Neural progenitor cell (in vitro differentiated cells): Measurements from ENCODE around the gene NTRK1. TPM values are rescaled to one million over a fixed set of nuclear protein-coding genes. Genes with fewer than 3 reads are reported as not detected.

Source experiments
- DNase-seq: peaks from one replicate; pipeline ENCODE4 v3.0.0-alpha.2; 2016; ENCODE audit warnings: low spot score
- H2AFZ ChIP-seq: fragments of 200-600 bp; sonication (generic); replicated peaks from 2 replicates; pipeline ENCODE4 v1.6.1; 2016; ENCODE audit warnings: antibody characterized with exemption
- H3F3A ChIP-seq: fragments of 200-600 bp; sonication (generic); 2 replicates; pipeline ENCODE4 v1.6.1; 2016; ENCODE audit warnings: antibody characterized with exemption, low read depth
- H3K27ac ChIP-seq: fragments of 200-600 bp; sonication (generic); 2 replicates; pipeline ENCODE4 v1.5.1; 2016; ENCODE audit warnings: mild to moderate bottlenecking
- H3K27me3 ChIP-seq: fragments of 200-600 bp; sonication (generic); 2 replicates; pipeline ENCODE4 v1.6.1; 2016; ENCODE audit warnings: mild to moderate bottlenecking, moderate library complexity
- H3K36me3 ChIP-seq: fragments of 200-600 bp; sonication (generic); 2 replicates; pipeline ENCODE4 v1.5.1; 2016
- H3K4me1 ChIP-seq: fragments of 200-600 bp; sonication (generic); 2 replicates; pipeline ENCODE4 v1.6.1; 2016; ENCODE audit warnings: mixed run types
- H3K4me2 ChIP-seq: fragments of 200-600 bp; sonication (generic); 2 replicates; pipeline ENCODE4 v1.6.1; 2016
- H3K4me3 ChIP-seq: fragments of 200-600 bp; sonication (generic); 2 replicates; pipeline ENCODE4 v1.5.1; 2016
- H3K79me2 ChIP-seq: fragments of 200-600 bp; sonication (generic); 2 replicates; pipeline ENCODE4 v1.6.1; 2016; ENCODE audit warnings: low read depth
- H3K9ac ChIP-seq: fragments of 200-600 bp; sonication (generic); 2 replicates; pipeline ENCODE4 v1.6.1; 2016
- H3K9me3 ChIP-seq: fragments of 200-600 bp; sonication (generic); 2 replicates; pipeline ENCODE4 v1.5.1; 2016; ENCODE audit warnings: low read depth
- H4K20me1 ChIP-seq: fragments of 200-600 bp; sonication (generic); 2 replicates; pipeline ENCODE4 v1.6.1; 2016; ENCODE audit warnings: low read depth
- H3K27ac Mint-ChIP-seq: 3 replicates; pipeline ENCODE4 v1.8.0; 2021; ENCODE audit warnings: mixed read lengths
- H3K27me3 Mint-ChIP-seq: 2 replicates; pipeline ENCODE4 v1.8.0; 2022; ENCODE audit warnings: low read depth, mild to moderate bottlenecking, inconsistent platforms, moderate library complexity, mixed read lengths; ENCODE audit not compliant: insufficient read depth
- H3K36me3 Mint-ChIP-seq: 3 replicates; pipeline ENCODE4 v1.8.0; 2021; ENCODE audit warnings: mixed read lengths
- H3K4me1 Mint-ChIP-seq: 3 replicates; pipeline ENCODE4 v1.8.0; 2021; ENCODE audit warnings: mixed read lengths
- H3K4me3 Mint-ChIP-seq: 3 replicates; pipeline ENCODE4 v1.8.0; 2021; ENCODE audit warnings: mild to moderate bottlenecking, moderate library complexity, mixed read lengths
- H3K9me3 Mint-ChIP-seq: 3 replicates; pipeline ENCODE4 v1.8.0; 2020; ENCODE audit warnings: mixed read lengths
- CTCF ChIP-seq: fragments of 200-600 bp; sonication (generic); IDR thresholded peaks from 2 replicates; pipeline ENCODE4 v1.5.1; 2017; ENCODE audit warnings: antibody characterized with exemption, mild to moderate bottlenecking
- EZH2 ChIP-seq: fragments of 200-600 bp; sonication (generic); IDR thresholded peaks from 2 replicates; pipeline ENCODE4 v1.6.1; 2017; ENCODE audit warnings: antibody characterized with exemption, mild to moderate bottlenecking, moderate library complexity
- EZH2phosphoT487 ChIP-seq: fragments of 200-600 bp; sonication (generic); IDR thresholded peaks from 2 replicates; pipeline ENCODE4 v1.6.1; 2017; ENCODE audit warnings: antibody characterized with exemption
- total RNA-seq: library from RNA; depleted of rRNA; stranded (reverse); fragments of >200 nt; gene quantifications from 2 replicates; pipeline ENCODE4 v1.2.3, GENCODE V29; 2015; ENCODE audit warnings: low replicate concordance

NTRK1 gene
- 0.15 TPM in 1 of 2 replicates, not detected in the other for total RNA-seq

- H3K4me3 Mint-ChIP-seq: peak within 1 kb of the TSS; percentile 87
- no peaks in the 10 kb centered on the region for H3K9me3 Mint-ChIP-seq
- Histone ChIP-seq H3K9me3 (no peaks in the 10 kb centered on the region), H3K79me2 (no peaks in the 10 kb centered on the region), H2AFZ (peak within 1 kb of the TSS; percentile 86), H3K27ac (no peak within 1 kb of the TSS), H3K36me3 (no peaks in the 10 kb centered on the region), H3K27me3 (peaks cover 100% of the 10 kb centered on the region), H3F3A (peaks cover 32% of the 10 kb centered on the region), H3K4me1 (peaks cover 19% of the 10 kb centered on the region), H3K9ac (no peak within 1 kb of the TSS), H3K4me3 (peak within 1 kb of the TSS; percentile 52), H3K4me2 (peak within 1 kb of the TSS; percentile 88), H4K20me1 (peaks cover 16% of the 10 kb centered on the region)
- H3K27me3 Mint-ChIP-seq: peaks cover 60% of the 10 kb centered on the region
- no peak within 1 kb of the TSS for H3K27ac Mint-ChIP-seq
- peaks cover 43% of the 10 kb centered on the region for H3K4me1 Mint-ChIP-seq
- TF ChIP-seq CTCF (no peak), EZH2 (peak; percentile 85), EZH2phosphoT487 (peak; percentile 86)
- DNase-seq: peak; percentile 83
- H3K36me3 Mint-ChIP-seq: no peaks in the 10 kb centered on the region
Observed at GRCh38 chr1:156860628-156861423, at the start of gene NTRK1. Gene NTRK1 (plus strand): TSS chr1:156860865. CDS start chr1:156860935, 70 bp downstream.

DNA sequence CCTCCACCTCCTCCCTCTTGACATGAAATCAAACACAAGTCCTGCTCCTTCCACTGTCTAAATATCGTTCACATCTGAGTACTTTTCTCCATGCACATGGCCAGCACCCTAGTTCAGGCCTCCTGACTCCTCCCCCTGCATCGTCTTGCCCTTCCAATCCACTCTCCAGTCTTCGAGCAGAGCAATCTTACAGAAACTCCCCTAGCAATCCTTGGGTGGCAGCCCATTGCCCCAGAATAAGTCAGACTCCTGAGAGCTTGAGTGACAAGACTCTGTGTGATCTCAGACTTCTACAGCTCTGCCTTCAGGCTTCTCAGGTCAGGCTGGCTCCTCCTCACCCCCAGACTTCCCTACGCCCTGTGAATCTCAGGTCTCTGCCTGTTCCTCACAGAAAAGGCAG, 49.5 kb upstream of the NTRK1 start:
- no peaks in the 10 kb centered on the region for H3K9me3 ChIP-seq
- no peak for DNase-seq

DNA sequence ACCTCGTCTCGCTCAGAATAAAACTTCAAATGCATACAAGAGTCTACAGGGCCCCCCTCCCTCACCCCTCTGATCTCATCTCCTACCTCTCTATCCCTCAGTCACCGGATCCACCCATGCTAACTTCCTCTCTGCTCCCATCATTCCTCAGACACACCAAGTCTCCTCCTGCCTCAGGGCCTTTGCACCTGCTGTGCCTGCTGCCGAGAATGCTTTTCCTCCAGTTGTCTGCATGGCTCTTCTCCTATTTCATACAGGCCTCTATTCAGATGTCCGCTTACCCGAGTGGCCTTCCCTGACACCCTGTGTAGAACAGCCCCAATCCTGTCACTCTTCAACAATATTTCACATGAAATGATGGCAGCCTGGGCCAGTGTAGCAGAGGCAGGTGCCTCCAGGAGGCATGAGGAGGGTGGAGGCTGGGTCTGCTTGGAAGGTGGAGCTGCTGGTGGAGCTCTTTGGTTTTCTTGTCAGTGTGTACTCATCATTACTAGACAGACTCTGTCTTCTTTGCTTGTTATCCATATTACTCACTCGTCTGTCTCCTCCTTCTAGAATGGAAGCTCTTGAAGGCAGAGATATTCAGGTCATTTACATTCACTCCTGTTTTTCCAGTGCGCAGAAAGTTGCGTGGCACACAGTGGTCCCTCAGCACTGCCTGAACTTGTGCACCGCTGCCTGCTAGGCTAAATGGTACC, 48.2 kb upstream of the NTRK1 start:
- peak overlapping the region; percentile 72 for H3K4me3 Mint-ChIP-seq
- peaks cover 54% of the 10 kb centered on the region for H3K27me3 ChIP-seq

More for the DNA sequence above, 49.5 kb upstream of the NTRK1 start:
- no peak overlapping the region for H3K4me2 ChIP-seq
- no peaks in the 10 kb centered on the region for H3K9me3 Mint-ChIP-seq
- no peak overlapping the region for H2AFZ ChIP-seq
- no peak overlapping the region for H3K4me3 Mint-ChIP-seq
- peaks cover 9% of the 10 kb centered on the region for H3F3A ChIP-seq
- no peak overlapping the region for H3K4me3 ChIP-seq
- peaks cover 2% of the 10 kb centered on the region for H3K36me3 Mint-ChIP-seq
- no peak overlapping the region for H3K27ac ChIP-seq
- no peaks in the 10 kb centered on the region for H4K20me1 ChIP-seq
- peak overlapping the region; percentile 3 for H3K27ac Mint-ChIP-seq
- peaks cover 46% of the 10 kb centered on the region for H3K4me1 Mint-ChIP-seq
- no peaks in the 10 kb centered on the region for H3K79me2 ChIP-seq
- H3K27me3 ChIP-seq: peaks cover 51% of the 10 kb centered on the region
- peaks cover 20% of the 10 kb centered on the region for H3K27me3 Mint-ChIP-seq
- H3K9ac ChIP-seq: no peak overlapping the region
- H3K4me1 ChIP-seq: peaks cover 21% of the 10 kb centered on the region
- TF ChIP-seq CTCF: no peak
- no peak for TF ChIP-seq EZH2phosphoT487
- no peak for TF ChIP-seq EZH2
- H3K36me3 ChIP-seq: no peaks in the 10 kb centered on the region

More for the DNA sequence above, 48.2 kb upstream of the NTRK1 start:
- Histone ChIP-seq H3K9ac (no peak overlapping the region), H3K4me1 (peaks cover 21% of the 10 kb centered on the region), H3K9me3 (no peaks in the 10 kb centered on the region), H2AFZ (no peak overlapping the region), H4K20me1 (no peaks in the 10 kb centered on the region), H3K27ac (no peak overlapping the region), H3K4me3 (no peak overlapping the region), H3K4me2 (no peak overlapping the region), H3K36me3 (no peaks in the 10 kb centered on the region), H3F3A (peaks cover 9% of the 10 kb centered on the region), H3K79me2 (no peaks in the 10 kb centered on the region)
- DNase-seq: no peak
- peaks cover 20% of the 10 kb centered on the region for H3K27me3 Mint-ChIP-seq
- no peak overlapping the region for H3K27ac Mint-ChIP-seq
- no peaks in the 10 kb centered on the region for H3K9me3 Mint-ChIP-seq
- no peaks in the 10 kb centered on the region for H3K36me3 Mint-ChIP-seq
- H3K4me1 Mint-ChIP-seq: peaks cover 45% of the 10 kb centered on the region
- TF ChIP-seq CTCF: no peak
- TF ChIP-seq EZH2: no peak
- no peak for TF ChIP-seq EZH2phosphoT487
